T-helper 17 cell (primary cell): ENCODE data around the gene ISG15. TPM values are rescaled to one million over a fixed set of nuclear protein-coding genes. Genes with fewer than 3 reads are reported as not detected.
"Not testable (repeated sequence)": the region's sequence is repeated elsewhere in the genome, so short reads cannot be mapped to it uniquely, and the experiment has no call there.

Experiments used
- ATAC-seq: fragments of 150-1000 bp; cut with Tn5 transposase; 2 replicates; pipeline ENCODE4 v1.10.0; 2021; ENCODE audit warnings: mild to moderate bottlenecking, moderate library complexity
- DNase-seq, 3 donors: peaks; one replicate each; pipeline versions ENCODE4 v3.0.0 to v3.0.0-alpha.2; 2020 to 2021
- H3K9me3 ChIP-seq: one replicate; pipeline ENCODE4 v1.7.0; 2013; ENCODE audit warnings: low read length, mild to moderate bottlenecking; ENCODE audit not compliant: control insufficient read depth, poor library complexity, severe bottlenecking
- H3K27ac Mint-ChIP-seq: one replicate; pipeline ENCODE4 v1.8.0; 2022; ENCODE audit warnings: mild to moderate bottlenecking, moderate library complexity, mixed read lengths
- H3K27me3 Mint-ChIP-seq: one replicate; pipeline ENCODE4 v1.8.0; 2022; ENCODE audit warnings: mixed read lengths
- H3K36me3 Mint-ChIP-seq: one replicate; pipeline ENCODE4 v1.8.0; 2022; ENCODE audit warnings: low read depth, mixed read lengths
- H3K4me1 Mint-ChIP-seq: one replicate; pipeline ENCODE4 v1.8.0; 2022; ENCODE audit warnings: mild to moderate bottlenecking, mixed read lengths
- H3K4me3 Mint-ChIP-seq: one replicate; pipeline ENCODE4 v1.8.0; 2022; ENCODE audit warnings: mild to moderate bottlenecking, moderate library complexity, mixed read lengths
- total RNA-seq, 4 donors: library from RNA in 2 of 4; stranded (reverse) in 2 of 4; gene quantifications; one replicate each; pipeline ENCODE4 v1.2.3 and lab custom pipeline; 2022 to 2026

The ISG15 gene
- total RNA-seq, 2 donors from 2014 or later: 19.5 to 52.1 TPM

DNA sequence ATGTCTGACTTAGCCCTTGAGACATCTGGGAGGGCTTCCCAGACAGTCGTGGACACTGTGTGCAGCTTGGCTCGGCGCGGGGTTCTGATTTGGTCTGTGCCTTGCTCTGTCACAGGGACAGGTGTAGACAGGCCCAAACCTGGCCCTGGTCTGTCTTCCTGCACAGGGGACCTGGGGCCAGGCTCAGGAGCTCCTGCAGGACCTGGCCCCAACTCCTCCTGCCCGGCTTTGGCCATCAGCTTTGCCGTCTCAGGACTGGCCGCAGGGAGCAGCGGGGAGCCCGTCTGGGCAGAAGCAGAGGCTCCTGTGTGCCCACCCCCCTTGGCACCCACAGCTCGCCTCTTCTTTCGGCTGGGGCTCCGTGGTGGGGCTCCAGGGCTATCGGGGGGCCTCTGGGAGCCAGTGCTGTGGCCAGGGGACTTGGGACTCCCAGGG is 33.1 kb upstream of the ISG15 start:
- Mint-ChIP-seq H3K27ac (no peak overlapping the region), H3K4me3 (no peak overlapping the region), H3K27me3 (peaks cover 27% of the 10 kb centered on the region), H3K36me3 (no peaks in the 10 kb centered on the region), H3K4me1 (peaks cover 9% of the 10 kb centered on the region)
- no peaks in the 10 kb centered on the region for H3K9me3 ChIP-seq
- DNase-seq (no peak), ATAC-seq (no peak)

DNA sequence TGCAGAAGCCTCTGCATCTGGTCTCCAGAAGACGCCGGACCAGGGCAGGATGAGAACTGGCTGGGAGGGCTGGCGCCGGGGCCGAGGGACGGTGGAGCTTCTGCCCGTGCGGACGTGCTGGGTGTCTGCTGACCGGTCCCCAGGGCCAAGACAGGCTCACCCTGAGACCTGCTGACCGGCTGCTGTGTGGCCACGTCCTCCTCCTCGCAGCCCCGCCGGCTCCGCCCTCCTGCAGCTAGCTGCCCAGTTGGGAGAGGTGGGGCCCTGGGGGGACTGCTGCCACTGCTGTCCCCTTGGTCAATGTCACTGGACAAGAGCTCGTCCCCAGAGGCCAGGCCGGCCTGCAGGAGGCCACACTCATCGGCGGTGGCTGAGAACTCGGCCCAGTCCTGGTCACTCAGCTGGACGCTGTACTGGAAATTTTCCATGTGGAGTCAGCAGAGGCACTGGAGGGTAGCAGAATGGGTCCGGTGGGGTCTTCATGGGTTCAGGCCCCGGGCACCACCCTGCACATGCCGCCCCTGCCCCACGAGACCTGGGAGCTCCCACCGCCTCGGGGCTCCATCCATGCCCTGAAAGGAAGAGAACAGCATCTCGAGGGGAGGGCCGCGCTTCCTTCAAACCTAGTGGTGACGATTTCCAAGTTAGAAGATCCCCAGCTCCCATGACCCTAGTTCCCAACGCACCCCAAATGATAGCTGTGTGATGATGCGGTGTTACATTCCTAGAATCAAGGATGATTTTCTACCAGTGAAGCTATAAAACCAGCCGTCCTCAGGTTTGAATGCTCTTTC is 32.5 kb upstream of the ISG15 start:
- H3K27me3 Mint-ChIP-seq: peaks cover 30% of the 10 kb centered on the region

DNA sequence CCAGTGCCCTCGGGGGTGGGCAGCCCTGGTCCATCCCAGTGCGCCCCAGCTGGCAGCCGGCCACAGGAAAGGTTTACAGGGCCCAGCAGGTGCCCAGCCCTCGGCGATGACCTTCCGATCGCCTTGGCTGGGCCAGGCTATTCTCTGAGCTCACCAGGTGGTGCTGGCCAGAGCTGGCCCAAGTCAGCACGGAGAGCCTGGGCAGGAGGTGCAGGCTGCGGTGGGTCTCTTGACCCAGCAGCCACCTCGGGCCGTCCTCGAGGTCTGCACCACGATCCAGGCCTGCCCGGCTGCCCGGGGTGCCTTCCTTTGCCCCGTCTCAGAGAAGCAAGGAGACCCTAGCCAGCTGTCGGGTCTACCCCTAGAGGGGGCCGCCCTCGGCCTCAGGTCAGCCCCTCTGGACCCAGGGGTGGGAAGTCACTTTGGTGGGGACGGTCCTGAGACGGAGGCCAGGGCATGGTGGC is 31.8 kb upstream of the ISG15 start:
- peaks cover 35% of the 10 kb centered on the region for H3K27me3 Mint-ChIP-seq
- peaks cover 3% of the 10 kb centered on the region for H3K4me1 Mint-ChIP-seq
- H3K4me3 Mint-ChIP-seq: no peak overlapping the region
- no peaks in the 10 kb centered on the region for H3K9me3 ChIP-seq
- no peaks in the 10 kb centered on the region for H3K36me3 Mint-ChIP-seq
- ATAC-seq (no peak), DNase-seq (peak in 1 of 3 donors; percentile 10)
- no peak overlapping the region for H3K27ac Mint-ChIP-seq

More for the DNA sequence above, 32.5 kb upstream of the ISG15 start:
- peaks cover 5% of the 10 kb centered on the region for H3K4me1 Mint-ChIP-seq
- no peaks in the 10 kb centered on the region for H3K36me3 Mint-ChIP-seq
- H3K9me3 ChIP-seq: no peaks in the 10 kb centered on the region
- no peak overlapping the region for H3K4me3 Mint-ChIP-seq
- ATAC-seq (no peak), DNase-seq (no peak)
- no peak overlapping the region for H3K27ac Mint-ChIP-seq

DNA sequence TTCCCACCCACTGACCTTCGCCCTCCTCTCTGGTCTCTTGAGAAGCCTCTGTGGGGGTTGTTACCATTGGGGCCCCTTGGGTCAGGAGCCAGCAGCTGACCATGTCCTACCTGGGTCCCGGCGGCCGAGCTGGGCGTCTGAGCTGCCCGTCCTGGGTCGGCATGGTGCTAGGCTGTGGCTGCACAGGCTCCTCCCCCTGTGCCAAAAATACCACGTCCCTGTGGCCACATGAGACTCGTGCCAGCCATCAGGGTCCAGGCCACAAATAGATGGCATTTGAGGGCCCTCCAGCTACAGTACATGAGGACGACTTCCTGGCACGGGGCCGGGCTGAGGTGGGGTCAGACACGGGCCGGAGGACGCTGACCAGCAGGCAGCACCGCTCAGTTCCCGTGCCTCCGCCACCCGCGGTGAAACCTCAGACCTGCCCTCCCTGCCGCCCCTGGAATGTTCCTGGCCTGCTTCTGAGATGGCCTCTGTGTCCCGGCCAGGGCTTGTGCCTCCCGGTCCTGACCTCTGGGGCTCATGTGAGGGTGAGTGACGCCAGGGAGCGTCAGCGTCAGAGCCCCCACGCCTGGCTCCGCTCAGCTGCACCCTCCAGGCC is 31.2 kb upstream of the ISG15 start, which contains the start of gene PERM1:
Gene PERM1 (minus strand): TSS at position 139 of the 604 bp plus-strand sequence. CDS start 1,064 bp downstream, outside the sequence.
- H3K9me3 ChIP-seq: no peaks in the 10 kb centered on the region
- no peak for DNase-seq
- Mint-ChIP-seq H3K4me1 (peaks cover 3% of the 10 kb centered on the region), H3K27ac (no peak within 1 kb of the TSS), H3K27me3 (peaks cover 36% of the 10 kb centered on the region), H3K36me3 (no peaks in the 10 kb centered on the region), H3K4me3 (no peak within 1 kb of the TSS)
- no peak for ATAC-seq

DNA sequence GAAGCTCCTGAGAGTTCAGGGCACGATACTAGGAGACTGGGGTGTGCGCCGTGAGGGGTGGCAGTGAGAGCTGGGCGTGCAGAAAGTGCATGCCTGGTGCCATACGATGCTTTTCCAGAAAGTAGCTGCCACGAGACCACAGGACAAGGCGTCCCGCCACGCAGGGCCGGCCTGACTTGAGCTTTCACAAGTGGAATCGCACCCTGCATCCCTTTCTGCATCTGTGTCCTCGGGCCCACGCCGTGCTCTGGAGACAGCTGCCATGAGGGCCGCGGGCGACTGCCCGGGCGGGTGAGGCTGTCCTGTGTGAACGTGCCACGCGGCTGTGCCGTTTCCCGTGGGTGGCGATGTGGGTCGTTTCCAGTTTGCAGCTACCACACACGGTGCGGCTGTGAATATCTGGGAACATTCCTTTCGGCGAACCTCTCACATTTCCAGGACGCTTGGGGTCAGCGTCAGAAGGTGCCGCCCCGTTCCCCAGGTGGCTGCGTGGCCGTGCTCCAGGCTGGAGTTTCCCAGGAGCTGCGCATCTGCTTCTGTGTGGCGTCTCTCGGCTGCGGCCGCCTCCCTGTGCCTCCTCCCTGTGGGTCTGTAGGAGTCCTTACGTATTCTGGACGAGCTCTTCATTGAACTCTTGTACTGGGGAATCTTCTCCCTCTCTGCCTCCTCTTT is 30.4 kb upstream of the ISG15 start:
- no peak for ATAC-seq
- Mint-ChIP-seq H3K4me1 (peaks cover 3% of the 10 kb centered on the region), H3K36me3 (no peaks in the 10 kb centered on the region), H3K27ac (no peak overlapping the region), H3K4me3 (no peak overlapping the region), H3K27me3 (peaks cover 41% of the 10 kb centered on the region)
- no peak for DNase-seq
- H3K9me3 ChIP-seq: no peaks in the 10 kb centered on the region

DNA sequence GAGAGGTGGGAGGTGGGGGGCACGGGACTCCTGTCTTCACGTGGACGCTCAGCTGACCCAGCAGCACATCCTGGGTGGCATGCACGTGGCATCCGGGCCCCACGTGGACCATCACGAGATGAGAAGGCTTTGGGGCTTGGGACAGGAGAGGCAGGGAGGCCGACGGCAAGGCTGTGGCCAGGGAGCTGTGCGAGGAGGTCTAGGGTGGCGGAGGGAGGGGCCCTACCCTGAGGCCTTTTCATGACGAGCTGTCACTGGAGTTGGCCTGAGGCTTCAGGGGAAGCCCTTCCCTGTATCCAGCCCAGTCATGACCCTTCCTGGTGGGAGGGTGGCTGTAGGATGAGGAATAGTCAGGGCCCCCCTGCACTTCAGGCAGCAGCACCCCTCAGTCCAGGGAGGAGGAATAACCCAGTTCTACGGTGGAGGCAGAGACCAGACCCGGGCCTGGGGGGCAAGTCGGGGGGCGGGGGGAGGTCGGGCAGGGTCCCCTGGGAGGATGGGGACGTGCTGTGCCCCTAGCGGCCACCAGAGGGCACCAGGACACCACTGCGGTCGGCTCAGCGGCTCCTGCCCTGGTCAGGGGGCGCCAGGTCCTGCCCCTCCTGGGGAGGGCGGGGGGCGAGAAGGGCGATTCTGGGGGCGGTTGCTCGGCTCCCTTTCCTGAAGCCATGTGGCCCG is 29.4 kb upstream of the ISG15 start:
- H3K4me3 Mint-ChIP-seq: no peak overlapping the region
- no peak overlapping the region for H3K27ac Mint-ChIP-seq
- no peaks in the 10 kb centered on the region for H3K9me3 ChIP-seq
- H3K4me1 Mint-ChIP-seq: no peaks in the 10 kb centered on the region
- no peaks in the 10 kb centered on the region for H3K36me3 Mint-ChIP-seq
- DNase-seq (peak; percentile 47 to 53 (median 49)), ATAC-seq (peak; percentile 79)
- peaks cover 50% of the 10 kb centered on the region for H3K27me3 Mint-ChIP-seq

DNA sequence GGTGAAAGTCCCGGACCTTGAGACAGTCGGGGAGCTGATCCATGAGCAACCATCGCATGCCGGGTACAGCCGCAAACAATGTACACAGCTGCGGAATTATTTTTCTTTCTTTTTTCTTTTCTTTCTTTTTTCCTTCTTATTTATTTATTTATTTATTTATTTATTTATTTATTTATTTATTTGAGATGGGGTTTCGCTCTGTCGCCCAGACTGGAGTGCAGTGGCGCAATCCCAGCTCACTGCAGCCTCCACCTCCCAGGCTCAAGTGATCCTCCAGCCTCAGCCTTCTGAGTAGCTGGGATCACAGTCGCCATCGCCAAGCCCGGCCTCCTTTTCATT is 28.9 kb upstream of the ISG15 start:
- Mint-ChIP-seq H3K27ac (no peak overlapping the region), H3K27me3 (peaks cover 55% of the 10 kb centered on the region), H3K4me3 (no peak overlapping the region), H3K36me3 (no peaks in the 10 kb centered on the region), H3K4me1 (no peaks in the 10 kb centered on the region)
- DNase-seq (no peak), ATAC-seq (no peak)
- H3K9me3 ChIP-seq: no peaks in the 10 kb centered on the region

DNA sequence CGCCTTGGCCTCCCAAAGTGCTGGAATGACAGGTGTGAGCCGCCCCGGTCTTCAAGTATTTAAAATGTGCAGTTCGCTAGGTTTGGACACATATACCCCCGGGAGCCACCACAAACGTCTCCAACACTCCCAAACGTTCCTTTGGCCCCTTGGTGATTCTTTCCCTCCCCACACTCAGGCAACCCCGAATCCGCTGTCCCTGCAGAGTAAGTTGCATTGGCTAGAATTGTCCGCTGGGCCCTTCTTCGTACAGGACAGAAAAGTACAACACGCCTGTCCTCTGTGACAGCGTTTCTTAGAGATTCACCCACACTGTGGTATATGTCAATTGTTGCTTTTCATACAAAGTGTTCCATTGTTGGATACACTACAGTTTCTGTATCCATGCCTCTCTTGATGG is 28.2 kb upstream of the ISG15 start:
- no peak overlapping the region for H3K4me3 Mint-ChIP-seq
- H3K27me3 Mint-ChIP-seq: peaks cover 62% of the 10 kb centered on the region
- DNase-seq (no peak), ATAC-seq (no peak)
- H3K4me1 Mint-ChIP-seq: no peaks in the 10 kb centered on the region
- no peak overlapping the region for H3K27ac Mint-ChIP-seq
- H3K9me3 ChIP-seq: no peaks in the 10 kb centered on the region
- no peaks in the 10 kb centered on the region for H3K36me3 Mint-ChIP-seq

DNA sequence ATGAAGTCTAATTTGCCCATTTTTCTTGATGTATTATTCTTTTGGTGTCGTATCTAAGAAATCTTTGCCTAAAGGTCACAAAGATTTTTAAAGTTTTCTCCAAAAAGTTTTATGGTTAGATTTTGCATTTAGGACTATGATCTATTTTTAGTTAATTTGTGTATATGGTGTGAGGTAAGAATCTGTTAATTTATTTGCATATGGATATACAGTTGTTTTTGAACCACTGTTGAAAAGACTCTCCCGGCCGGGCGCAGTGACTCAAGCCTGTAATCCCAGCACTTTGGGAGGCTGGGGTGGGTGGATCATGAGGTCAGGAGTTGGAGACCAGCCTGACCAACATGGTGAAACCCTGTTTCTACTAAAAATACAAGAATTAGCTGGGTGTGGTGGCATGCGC is 25.2 kb upstream of the ISG15 start:
- H3K9me3 ChIP-seq, H3K4me1 Mint-ChIP-seq, H3K27ac Mint-ChIP-seq, DNase-seq, H3K4me3 Mint-ChIP-seq, H3K36me3 Mint-ChIP-seq, ATAC-seq: not testable (repeated sequence)
- peaks cover 64% of the 10 kb centered on the region for H3K27me3 Mint-ChIP-seq

DNA sequence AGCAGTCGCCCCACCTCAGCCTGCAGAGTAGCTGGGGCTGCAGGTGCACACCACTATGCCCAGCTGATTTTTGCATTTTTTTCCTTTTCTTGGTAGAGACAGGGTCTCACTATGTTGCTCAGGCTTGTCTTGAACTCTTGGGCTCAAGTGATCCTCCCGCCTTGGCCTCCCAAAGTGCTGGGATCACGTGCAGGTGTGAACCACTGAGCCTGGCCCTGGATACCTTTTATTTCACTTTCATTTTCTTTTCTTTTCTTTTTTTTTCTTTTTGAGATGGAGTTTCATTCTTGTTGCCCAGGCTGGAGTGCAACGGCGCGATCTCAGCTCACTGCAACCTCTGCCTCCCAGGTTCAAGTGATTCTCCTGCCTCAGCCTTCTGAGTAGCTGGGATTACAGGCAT is 22.0 kb upstream of the ISG15 start:
- not testable (repeated sequence) for ATAC-seq, H3K9me3 ChIP-seq, H3K27ac Mint-ChIP-seq, H3K36me3 Mint-ChIP-seq, H3K4me1 Mint-ChIP-seq, DNase-seq, H3K4me3 Mint-ChIP-seq
- H3K27me3 Mint-ChIP-seq: peaks cover 49% of the 10 kb centered on the region

DNA sequence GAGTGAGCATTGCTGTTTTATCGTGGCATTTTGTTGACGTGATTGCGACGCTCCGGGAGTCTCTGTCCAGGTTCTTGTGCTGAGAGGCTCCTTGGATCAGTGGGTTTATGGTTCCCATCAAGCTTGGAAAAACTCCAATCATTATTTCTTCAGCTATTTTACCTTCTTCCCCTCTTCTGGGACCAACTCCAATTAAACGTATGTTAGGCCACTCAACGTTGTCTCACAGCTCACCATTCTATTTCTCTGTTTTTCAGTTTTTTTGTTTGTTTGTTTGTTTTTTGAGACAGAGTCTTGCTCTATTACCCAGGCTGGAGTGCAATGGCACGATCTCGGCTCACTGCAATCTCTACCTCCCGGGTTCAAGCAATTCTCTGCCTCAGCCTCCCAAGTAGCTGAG is 21.4 kb upstream of the ISG15 start:
- Mint-ChIP-seq H3K4me1 (peaks cover 3% of the 10 kb centered on the region), H3K36me3 (peaks cover 2% of the 10 kb centered on the region), H3K4me3 (no peak overlapping the region), H3K27me3 (peaks cover 46% of the 10 kb centered on the region), H3K27ac (no peak overlapping the region)
- ATAC-seq (no peak), DNase-seq (no peak)
- H3K9me3 ChIP-seq: no peaks in the 10 kb centered on the region

DNA sequence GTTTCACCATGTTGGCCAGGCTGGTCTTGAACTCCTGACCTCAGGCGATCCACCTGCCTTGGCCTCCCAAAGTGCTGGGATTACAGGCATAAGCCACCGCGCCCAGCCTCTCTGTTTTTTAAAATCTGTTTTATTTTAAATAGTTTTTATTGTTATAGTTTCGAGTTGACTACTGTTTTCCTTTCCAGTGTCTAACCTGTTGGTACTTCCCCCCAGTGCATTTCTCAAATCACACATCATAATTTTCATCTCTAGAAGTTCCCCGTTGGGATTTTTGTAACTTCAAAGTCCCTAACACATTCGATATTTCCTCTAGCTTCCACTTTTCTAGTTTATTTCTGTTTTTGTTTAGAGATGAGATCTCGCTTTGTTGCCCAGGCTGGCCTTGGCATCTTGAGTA is 20.9 kb upstream of the ISG15 start:
- no peak overlapping the region for H3K27ac Mint-ChIP-seq
- DNase-seq (no peak), ATAC-seq (no peak)
- H3K27me3 Mint-ChIP-seq: peaks cover 46% of the 10 kb centered on the region
- H3K36me3 Mint-ChIP-seq: peaks cover 2% of the 10 kb centered on the region
- H3K4me3 Mint-ChIP-seq: no peak overlapping the region
- H3K4me1 Mint-ChIP-seq: peaks cover 6% of the 10 kb centered on the region
- no peaks in the 10 kb centered on the region for H3K9me3 ChIP-seq

DNA sequence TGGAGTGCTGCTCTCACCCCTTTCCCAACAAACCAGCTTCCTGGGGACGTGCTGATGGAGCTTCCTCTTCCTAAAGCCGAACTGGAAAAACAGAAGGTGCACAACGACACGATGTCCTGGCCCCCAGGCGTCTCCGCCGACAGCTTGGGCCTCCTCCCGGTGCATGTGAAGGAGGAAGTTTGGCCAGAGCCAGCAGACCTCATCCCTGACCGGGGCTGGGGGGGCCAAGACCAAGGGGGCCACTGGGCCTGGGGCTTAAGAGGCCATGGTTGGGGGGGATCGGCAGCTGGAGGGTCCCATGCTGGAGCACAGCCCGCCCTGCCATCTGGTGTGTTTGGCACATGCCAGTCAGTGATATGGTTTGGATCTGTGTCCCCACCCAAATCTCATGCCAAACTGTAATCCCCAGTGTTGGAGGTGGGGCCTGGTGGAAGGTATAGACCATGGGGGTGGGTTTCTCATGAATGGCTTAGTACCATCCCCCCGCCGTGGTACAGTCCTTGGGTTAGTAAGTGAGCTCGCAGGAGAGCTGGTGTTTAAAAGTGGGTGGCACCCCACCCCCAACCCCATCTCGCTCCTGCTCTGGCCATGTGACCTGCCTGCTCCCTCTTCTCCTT is 19.8 kb upstream of the ISG15 start:
- H3K36me3 Mint-ChIP-seq: peaks cover 2% of the 10 kb centered on the region
- H3K27me3 Mint-ChIP-seq: peaks cover 36% of the 10 kb centered on the region
- DNase-seq (no peak), ATAC-seq (no peak)
- no peak overlapping the region for H3K27ac Mint-ChIP-seq
- no peaks in the 10 kb centered on the region for H3K9me3 ChIP-seq
- H3K4me1 Mint-ChIP-seq: peaks cover 9% of the 10 kb centered on the region
- H3K4me3 Mint-ChIP-seq: no peak overlapping the region
